GM18505 (cell line): Measurements from ENCODE around the gene CHDH.

Experiments
- ATAC-seq: cut with Tn5 transposase; IDR thresholded peaks from one replicate; pipeline ENCODE4 v1.9.1; 2021; ENCODE audit not compliant: unreplicated experiment
- POLR2A ChIP-seq: IDR thresholded peaks from 4 replicates; pipeline ENCODE4 v1.6.1; 2011; ENCODE audit warnings: borderline replicate concordance; ENCODE audit not compliant: insufficient read depth, insufficient read length; ENCODE audit errors: extremely low read depth

CHDH gene

DNA sequence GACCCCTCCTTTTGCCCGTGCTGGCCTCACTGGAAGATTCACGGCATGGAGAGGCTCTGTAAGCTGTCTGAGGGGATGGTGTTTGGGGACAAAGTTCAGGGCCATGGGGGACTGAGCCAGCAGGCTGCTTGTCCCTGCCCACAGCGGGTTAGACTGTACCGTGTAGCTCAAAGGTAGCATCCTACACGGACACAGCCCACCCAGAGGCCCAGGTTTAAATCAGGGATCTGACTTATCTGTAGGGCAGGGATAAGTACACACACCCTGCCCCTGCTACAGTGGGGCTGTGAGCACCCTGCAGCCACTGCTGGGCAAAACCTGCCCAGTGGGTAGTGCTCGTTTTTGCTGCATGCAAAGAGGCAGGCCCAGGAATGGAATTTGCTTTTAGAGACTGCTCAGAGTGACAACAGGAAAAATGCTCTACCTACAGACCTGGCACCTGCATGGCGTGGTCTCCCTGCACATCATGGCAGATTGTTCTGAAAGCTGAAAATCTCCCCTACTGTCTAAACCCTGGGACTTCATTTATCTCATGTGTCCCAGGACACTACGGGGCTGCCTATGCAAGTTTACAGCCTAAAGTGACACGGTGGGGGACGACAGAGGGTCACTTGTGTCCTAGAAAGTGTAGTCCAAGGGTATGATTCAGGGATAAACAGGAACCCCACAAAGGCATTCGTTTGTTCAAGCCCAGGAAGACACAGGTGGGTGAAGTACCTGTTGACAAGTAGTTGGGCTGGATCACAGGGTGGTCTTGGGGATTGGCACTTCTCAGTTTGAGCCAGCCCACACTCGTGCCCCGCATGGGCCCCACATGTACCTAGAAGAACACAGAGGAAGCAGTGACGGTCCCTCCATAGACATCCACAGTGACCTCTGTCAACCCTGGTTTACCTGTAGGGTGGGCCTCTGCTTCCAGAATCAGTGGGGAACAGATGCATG lies 27.7 kb downstream of the CHDH start:
- ATAC-seq: no peak
- no peak for TF ChIP-seq POLR2A

GRCh38 chr3:53817809-53818208 lies 28.4 kb downstream of the CHDH start:
- TF ChIP-seq POLR2A: no peak
- ATAC-seq: no peak

DNA sequence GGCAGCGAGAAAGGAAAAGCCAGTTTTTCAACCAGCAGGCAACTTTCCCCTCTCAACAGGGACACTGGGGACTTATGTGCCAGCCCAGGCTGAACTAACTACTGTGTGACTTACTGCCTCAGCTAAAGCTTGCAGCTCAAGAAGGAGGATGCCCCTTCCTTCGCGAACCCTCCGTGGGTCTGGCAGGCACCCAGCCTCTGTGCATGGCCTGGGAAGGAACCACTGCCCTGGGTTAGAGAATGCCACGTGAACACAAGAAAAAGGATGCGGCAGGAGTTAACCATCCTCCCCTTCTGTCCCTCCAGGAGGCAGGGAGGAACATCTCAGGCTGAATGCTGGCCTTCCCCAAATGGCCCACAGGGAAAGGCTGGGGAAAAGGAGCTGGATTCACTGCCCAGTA lies 29.0 kb downstream of the CHDH start:
- TF ChIP-seq POLR2A: no peak
- no peak for ATAC-seq

GRCh38 chr3:53816425-53816824 lies 29.8 kb downstream of the CHDH start:
- no peak for ATAC-seq
- no peak for TF ChIP-seq POLR2A

DNA sequence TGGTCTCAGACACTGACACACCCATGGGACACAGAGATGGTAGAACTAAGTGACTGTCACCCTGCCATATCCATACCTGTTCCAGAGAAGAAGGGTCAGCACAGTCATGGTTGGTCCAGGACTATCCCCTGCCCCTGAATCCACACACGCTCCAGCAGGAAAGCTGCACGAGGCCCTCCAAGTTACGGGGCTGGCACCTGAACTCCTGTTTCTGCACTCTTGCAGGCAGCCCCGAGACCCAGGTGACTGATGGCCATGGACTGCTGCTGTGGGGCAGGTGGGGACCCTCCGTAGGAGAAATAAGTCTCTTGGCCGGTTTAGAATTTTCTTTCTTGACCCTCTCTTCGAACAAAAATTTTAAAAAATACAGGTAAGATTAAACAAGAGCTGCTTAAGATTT lies 30.6 kb downstream of the CHDH start:
- ATAC-seq: no peak
- no peak for TF ChIP-seq POLR2A

GRCh38 chr3:53815067-53815466 lies 31.2 kb downstream of the CHDH start:
- TF ChIP-seq POLR2A: no peak
- no peak for ATAC-seq

DNA sequence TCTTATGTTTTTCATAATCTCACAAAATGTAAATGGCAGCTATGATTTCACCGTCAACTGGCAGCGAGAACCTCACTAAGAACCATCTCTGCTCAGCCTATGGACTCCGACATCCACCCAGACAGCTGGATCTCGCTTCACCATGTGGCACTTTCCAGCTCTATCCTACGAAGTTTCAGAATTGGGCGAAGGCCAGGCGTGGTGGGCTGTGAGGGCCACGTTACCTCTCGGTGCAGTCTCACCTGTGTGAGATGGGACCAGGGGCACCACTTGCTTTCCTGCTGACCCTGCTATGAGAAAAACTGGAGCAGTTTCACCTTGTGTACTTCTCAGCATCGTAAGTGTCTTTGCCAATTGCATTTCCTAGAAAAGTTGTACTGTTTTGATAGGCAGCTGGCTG lies 32.3 kb downstream of the CHDH start:
- TF ChIP-seq POLR2A: no peak
- no peak for ATAC-seq

GRCh38 chr3:53813229-53813628 lies 33.0 kb downstream of the CHDH start:
- ATAC-seq: no peak
- no peak for TF ChIP-seq POLR2A

- no peak for TF ChIP-seq POLR2A
- ATAC-seq: no peak
Measured at GRCh38 chr3:53812434-53812833, 33.8 kb downstream of the CHDH start.

- no peak for TF ChIP-seq POLR2A
- ATAC-seq: no peak
Measured at GRCh38 chr3:53811143-53811927, 34.9 kb downstream of the CHDH start.

DNA sequence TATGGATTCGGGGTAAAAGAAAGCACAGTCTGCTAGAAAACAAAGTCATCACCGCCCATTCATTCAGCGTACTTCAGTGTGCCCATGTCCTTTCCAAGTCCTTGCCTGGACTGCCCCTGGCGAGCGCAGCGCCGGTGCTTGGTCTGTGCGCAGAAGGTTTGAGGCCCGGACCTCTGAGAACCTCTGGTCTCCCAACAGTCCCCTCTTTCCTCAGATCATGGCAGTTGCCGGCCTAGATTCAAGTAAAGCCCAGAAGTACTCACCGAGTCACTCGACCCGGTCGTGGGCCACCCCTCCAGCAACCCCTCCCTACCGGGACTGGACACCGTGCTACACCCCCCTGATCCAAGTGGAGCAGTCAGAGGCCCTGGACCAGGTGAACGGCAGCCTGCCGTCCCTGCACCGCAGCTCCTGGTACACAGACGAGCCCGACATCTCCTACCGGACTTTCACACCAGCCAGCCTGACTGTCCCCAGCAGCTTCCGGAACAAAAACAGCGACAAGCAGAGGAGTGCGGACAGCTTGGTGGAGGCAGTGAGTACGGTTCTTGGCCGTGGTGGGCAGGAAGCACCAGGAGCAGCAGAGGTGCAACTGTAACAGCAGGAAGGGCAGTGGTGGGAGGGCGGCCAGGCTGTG lies 36.3 kb downstream of the CHDH start:
- ATAC-seq: no peak
- no peak for TF ChIP-seq POLR2A

DNA sequence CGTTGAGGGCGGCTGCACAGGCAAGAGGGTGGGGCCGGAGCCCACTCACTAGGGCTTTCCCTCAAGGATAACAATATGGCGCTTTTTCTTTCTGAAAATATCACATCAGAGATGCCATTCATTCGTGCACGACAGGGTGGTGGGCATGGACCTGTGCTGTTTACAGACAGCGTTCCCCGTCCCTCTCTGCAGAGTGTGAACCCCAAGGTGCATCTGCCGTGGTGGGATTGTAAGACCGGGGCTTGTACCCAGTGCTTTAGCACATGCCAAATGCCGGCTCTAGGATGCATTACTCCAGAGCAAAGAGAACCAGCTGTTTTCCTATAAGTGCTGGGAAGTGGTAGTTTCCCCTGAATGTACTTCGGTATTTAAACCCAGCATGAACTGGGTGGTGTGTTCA lies 37.0 kb downstream of the CHDH start:
- no peak for TF ChIP-seq POLR2A
- no peak for ATAC-seq

- no peak for TF ChIP-seq POLR2A
- no peak for ATAC-seq
Measured at GRCh38 chr3:53808496-53808895, 37.7 kb downstream of the CHDH start.
